A673 (cell line): ENCODE measurements around the gene UST.

Experiments used
- EZH2 ChIP-seq: fragments of 200-600 bp; sonication (generic); IDR thresholded peaks from 2 replicates; pipeline ENCODE4 v1.6.1; 2017; ENCODE audit warnings: borderline replicate concordance, low read depth, mild to moderate bottlenecking, mixed read lengths, antibody characterized with exemption, low read length; ENCODE audit not compliant: poor library complexity, severe bottlenecking
- TF ChIP-seq, protein P1 (sequence below): fragments of 300-800, 200-600 bp; sonication (generic); conservative IDR thresholded peaks from 2 replicates; pipeline ENCODE4 v1.5.1; 2017; ENCODE audit warnings: low read depth, mild to moderate bottlenecking, antibody characterized with exemption, low read length, moderate library complexity, mixed read lengths

DNA sequence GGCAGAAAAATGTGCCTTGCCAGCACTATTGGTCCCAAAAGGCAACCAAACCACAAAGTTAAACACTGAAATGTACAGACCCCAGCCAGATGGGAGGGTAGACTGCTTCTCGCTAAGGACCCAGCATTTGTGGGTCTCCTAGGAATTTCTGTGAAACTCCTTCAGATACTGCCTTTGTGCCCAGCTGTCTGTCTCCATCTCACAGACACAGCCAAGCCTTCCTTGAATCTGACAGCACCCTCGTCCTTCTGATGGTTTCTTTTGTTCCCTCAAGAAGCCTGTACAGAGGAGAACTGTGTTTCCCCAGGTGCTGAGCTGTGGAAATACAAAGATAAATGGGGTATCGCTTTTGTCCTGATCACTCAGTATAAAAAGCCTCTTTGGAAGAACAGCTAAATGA lies 316.6 kb downstream of the UST start:
- TF ChIP-seq, protein P1, sequence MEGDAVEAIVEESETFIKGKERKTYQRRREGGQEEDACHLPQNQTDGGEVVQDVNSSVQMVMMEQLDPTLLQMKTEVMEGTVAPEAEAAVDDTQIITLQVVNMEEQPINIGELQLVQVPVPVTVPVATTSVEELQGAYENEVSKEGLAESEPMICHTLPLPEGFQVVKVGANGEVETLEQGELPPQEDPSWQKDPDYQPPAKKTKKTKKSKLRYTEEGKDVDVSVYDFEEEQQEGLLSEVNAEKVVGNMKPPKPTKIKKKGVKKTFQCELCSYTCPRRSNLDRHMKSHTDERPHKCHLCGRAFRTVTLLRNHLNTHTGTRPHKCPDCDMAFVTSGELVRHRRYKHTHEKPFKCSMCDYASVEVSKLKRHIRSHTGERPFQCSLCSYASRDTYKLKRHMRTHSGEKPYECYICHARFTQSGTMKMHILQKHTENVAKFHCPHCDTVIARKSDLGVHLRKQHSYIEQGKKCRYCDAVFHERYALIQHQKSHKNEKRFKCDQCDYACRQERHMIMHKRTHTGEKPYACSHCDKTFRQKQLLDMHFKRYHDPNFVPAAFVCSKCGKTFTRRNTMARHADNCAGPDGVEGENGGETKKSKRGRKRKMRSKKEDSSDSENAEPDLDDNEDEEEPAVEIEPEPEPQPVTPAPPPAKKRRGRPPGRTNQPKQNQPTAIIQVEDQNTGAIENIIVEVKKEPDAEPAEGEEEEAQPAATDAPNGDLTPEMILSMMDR, result no peak
- no peak for TF ChIP-seq EZH2
